Lung (tissue), 12 donors: Measurements from ENCODE around the gene RFPL3. TPM values are rescaled to one million over a fixed set of nuclear protein-coding genes. Genes with fewer than 3 reads are reported as not detected.

ENCODE experiments used
- ATAC-seq: fragments of 200-7000 bp; cut with Tn5 transposase; one replicate; pipeline ENCODE4 v1.9.1; 2020; ENCODE audit warnings: moderate number of reproducible peaks; ENCODE audit not compliant: insufficient read depth, low FRiP score
- DNase-seq, 3 donors: peaks; one replicate each; pipeline ENCODE4 v3.0.0-alpha.2; 2013 to 2017
- H3K27ac ChIP-seq, 2 donors: one replicate each; pipeline ENCODE4 v1.5.1; 2013; ENCODE audit warnings: mild to moderate bottlenecking in 2 of 2, moderate library complexity in 2 of 2, control low read depth in 1 of 2, inconsistent platforms in 1 of 2, low read depth in 1 of 2, low read length in 1 of 2
- H3K27me3 ChIP-seq, 3 donors: one replicate each; pipeline ENCODE4 v1.5.1; 2013; ENCODE audit warnings: low read length in 2 of 3; ENCODE audit not compliant: control insufficient read depth in 3 of 3, insufficient read depth in 3 of 3
- H3K36me3 ChIP-seq, 4 donors: one replicate each; pipeline ENCODE4 v1.5.1; 2013; ENCODE audit warnings: low read length in 4 of 4, mild to moderate bottlenecking in 1 of 4, moderate library complexity in 1 of 4; ENCODE audit not compliant: control insufficient read depth in 4 of 4, insufficient read depth in 4 of 4
- H3K4me1 ChIP-seq, 5 donors: one replicate each; pipeline ENCODE4 v1.5.1; 2013; ENCODE audit warnings: low read length in 5 of 5, mild to moderate bottlenecking in 2 of 5, moderate library complexity in 1 of 5; ENCODE audit not compliant: control insufficient read depth in 5 of 5, insufficient read depth in 5 of 5
- H3K4me3 ChIP-seq: one replicate; pipeline ENCODE4 v1.5.1; 2013; ENCODE audit warnings: mild to moderate bottlenecking, control low read depth, moderate library complexity
- H3K9ac ChIP-seq, 2 donors: one replicate each; pipeline ENCODE4 v1.5.1; 2013; ENCODE audit warnings: low read length in 2 of 2, control low read depth in 1 of 2; ENCODE audit not compliant: insufficient read depth in 1 of 2
- H3K9me3 ChIP-seq, 4 donors: one replicate each; pipeline ENCODE4 v1.5.1; 2013; ENCODE audit warnings: low read length in 3 of 4, mild to moderate bottlenecking in 1 of 4, moderate library complexity in 1 of 4; ENCODE audit not compliant: control insufficient read depth in 4 of 4, insufficient read depth in 3 of 4
- CTCF ChIP-seq: IDR thresholded peaks from 2 replicates; pipeline ENCODE4 v1.5.1; 2012; ENCODE audit warnings: mild to moderate bottlenecking; ENCODE audit errors: control extremely low read depth, extremely low read depth
- whole genome bisulfite sequencing, 2 donors: extraction: QIAGEN DNeasy Blood & Tissue Kit; methylation state at CpG; one replicate each; pipeline ENCODE4 v1.1.7; 2013; 5-methylcytosine and 5-hydroxymethylcytosine counted together
- polyA plus RNA-seq, 2 donors: library from polyadenylated mRNA; stranded (reverse); fragments of 200-250 nt; gene quantifications; one replicate each; pipeline ENCODE4 v1.2.1, GENCODE V29; 2013
- total RNA-seq, 2 donors: library from RNA; depleted of rRNA in 1 of 2; stranded (reverse); fragments of >200 nt in 1 of 2; gene quantifications; one replicate each; pipeline ENCODE4 v1.2.1, GENCODE V29; 2014 to 2021
- donor health status: control.
- donor health status: control.
- donor health status: Bipolar disorder and iron deficiency.
- donor health status: healthy.
- donor health status: DM: yes; HTN: yes; CAD: no.

The RFPL3 gene
- total and polyA plus RNA-seq, 4 donors = not detected

- ATAC-seq (no peak), DNase-seq (peak in 2 of 3 donors; percentile 5 to 10)
- Histone ChIP-seq H3K36me3 (no peaks in the 10 kb centered on the region), H3K4me1 (no peaks in the 10 kb centered on the region), H3K27ac (no peak overlapping the region), H3K27me3 (no peaks in the 10 kb centered on the region), H3K4me3 (no peak overlapping the region), H3K9me3 (no peaks in the 10 kb centered on the region), H3K9ac (no peak overlapping the region)
- peak; percentile 37 for TF ChIP-seq CTCF
- WGBS, 2 donors = 45 to 64% methylated on average over 4 of the region's 4 CpGs
These were observed 21.1 kb downstream of the RFPL3 start for GRCh38 chr22:32378707-32379272.

DNA sequence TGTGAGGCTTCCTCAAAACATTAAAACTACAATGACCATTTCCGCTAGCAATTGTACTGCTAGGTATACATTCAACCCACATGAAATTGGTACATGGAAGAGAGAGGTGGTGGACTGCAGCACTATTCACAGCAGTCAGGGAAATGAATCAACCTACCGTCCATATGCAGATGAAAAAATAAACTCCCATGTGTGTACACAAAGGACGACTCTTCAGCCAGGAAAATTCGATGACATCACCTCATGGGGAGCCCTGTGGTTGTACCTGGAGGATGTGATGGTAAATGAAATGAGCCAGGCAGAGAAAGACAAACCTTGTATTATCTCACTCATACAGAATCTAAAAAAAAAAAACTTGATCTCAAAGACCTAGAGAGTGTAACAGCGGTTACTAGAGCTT is 23.3 kb downstream of the RFPL3 start:
- Histone ChIP-seq H3K9ac (no peak overlapping the region), H3K4me1 (no peaks in the 10 kb centered on the region), H3K4me3 (no peak overlapping the region), H3K9me3 (no peaks in the 10 kb centered on the region), H3K27ac (no peak overlapping the region), H3K27me3 (no peaks in the 10 kb centered on the region), H3K36me3 (peaks cover 0 to 5% (median 4%) of the 10 kb centered on the region in 4 donors)
- no peak for TF ChIP-seq CTCF
- 60 to 82% methylated on average over 5 of the region's 5 CpGs for WGBS, 2 donors
- ATAC-seq (no peak), DNase-seq (no peak)

- Histone ChIP-seq H3K9ac (no peak overlapping the region), H3K4me3 (no peak overlapping the region), H3K27me3 (no peaks in the 10 kb centered on the region), H3K27ac (no peak overlapping the region), H3K36me3 (peaks cover 16 to 22% (median 18%) of the 10 kb centered on the region in 4 donors), H3K4me1 (no peaks in the 10 kb centered on the region), H3K9me3 (no peaks in the 10 kb centered on the region)
- 100% methylated on average over 1 of the region's 1 CpG for WGBS, 2 donors
- TF ChIP-seq CTCF = no peak
- DNase-seq (no peak), ATAC-seq (no peak)
These were observed 28.0 kb downstream of the RFPL3 start for GRCh38 chr22:32385681-32386080.

GRCh38 chr22:32389685-32390084 is 32.0 kb downstream of the RFPL3 start:
- peaks cover 40 to 51% (median 44%) of the 10 kb centered on the region in 4 donors for H3K36me3 ChIP-seq
- no peaks in the 10 kb centered on the region for H3K27me3 ChIP-seq
- H3K9ac ChIP-seq = no peak overlapping the region
- no peaks in the 10 kb centered on the region for H3K9me3 ChIP-seq
- DNase-seq (no peak), ATAC-seq (no peak)
- no peak overlapping the region for H3K4me3 ChIP-seq
- TF ChIP-seq CTCF = no peak
- WGBS, 2 donors = 85 to 89% methylated on average over 4 of the region's 4 CpGs
- H3K27ac ChIP-seq = no peak overlapping the region
- H3K4me1 ChIP-seq = no peaks in the 10 kb centered on the region
